ENCODE results near the gene CIB4. TPM values are rescaled to one million over a fixed set of nuclear protein-coding genes. Genes with fewer than 3 reads are reported as not detected.

CIB4 gene
- total RNA-seq, 1 donor from 2014 or later = not detected

DNA sequence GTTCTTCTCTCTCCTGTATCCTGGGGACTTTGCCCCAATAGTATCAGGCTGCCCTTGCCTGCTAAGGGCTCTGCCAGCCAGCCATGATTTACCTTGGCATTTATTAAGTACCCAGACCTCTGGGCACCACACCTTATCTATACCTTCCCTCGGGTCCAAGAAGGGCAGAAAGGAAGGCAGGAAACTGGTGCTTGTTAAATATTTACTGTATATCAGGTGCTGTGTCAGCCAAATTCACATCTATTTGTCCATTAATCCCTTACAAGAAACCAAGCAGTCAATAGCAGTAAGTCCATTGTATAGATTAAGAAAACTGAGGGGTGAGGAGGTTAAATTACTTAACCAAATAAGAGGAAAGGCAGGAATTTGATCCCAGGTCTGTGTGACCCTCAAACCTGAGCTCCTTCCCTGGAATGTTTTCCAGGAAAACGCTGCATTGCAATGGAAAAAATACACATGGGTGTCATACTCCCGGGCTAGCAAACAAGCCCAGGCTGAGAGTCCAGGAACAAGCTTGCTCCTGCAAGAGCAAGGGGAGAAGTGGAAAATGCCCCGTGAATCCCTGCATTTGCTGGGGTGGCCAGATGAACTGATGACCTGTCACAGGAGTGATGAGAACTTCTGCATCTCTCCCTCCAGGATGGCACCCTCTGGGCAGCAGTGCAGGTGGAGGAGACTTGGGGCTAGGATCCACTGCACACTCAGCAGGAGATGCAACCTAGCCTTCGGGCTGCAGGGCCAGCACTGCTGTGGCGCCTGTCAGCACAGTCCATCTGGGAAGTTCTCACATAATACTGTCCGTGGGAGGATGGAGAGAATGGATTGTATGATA is 30.4 kb downstream of the CIB4 start:
- TF ChIP-seq, protein P1, sequence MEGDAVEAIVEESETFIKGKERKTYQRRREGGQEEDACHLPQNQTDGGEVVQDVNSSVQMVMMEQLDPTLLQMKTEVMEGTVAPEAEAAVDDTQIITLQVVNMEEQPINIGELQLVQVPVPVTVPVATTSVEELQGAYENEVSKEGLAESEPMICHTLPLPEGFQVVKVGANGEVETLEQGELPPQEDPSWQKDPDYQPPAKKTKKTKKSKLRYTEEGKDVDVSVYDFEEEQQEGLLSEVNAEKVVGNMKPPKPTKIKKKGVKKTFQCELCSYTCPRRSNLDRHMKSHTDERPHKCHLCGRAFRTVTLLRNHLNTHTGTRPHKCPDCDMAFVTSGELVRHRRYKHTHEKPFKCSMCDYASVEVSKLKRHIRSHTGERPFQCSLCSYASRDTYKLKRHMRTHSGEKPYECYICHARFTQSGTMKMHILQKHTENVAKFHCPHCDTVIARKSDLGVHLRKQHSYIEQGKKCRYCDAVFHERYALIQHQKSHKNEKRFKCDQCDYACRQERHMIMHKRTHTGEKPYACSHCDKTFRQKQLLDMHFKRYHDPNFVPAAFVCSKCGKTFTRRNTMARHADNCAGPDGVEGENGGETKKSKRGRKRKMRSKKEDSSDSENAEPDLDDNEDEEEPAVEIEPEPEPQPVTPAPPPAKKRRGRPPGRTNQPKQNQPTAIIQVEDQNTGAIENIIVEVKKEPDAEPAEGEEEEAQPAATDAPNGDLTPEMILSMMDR (conservative IDR thresholded peaks at IDR 0.05) = no peak
- Mint-ChIP-seq H3K27ac (ENCODE audit: unreplicated experiment) (no peak overlapping the region), H3K27me3 (ENCODE audit: low read depth) (no peaks in the 10 kb centered on the region), H3K4me3 (no peak overlapping the region), H3K36me3 (ENCODE audit: low read depth) (no peaks in the 10 kb centered on the region), H3K4me1 (peaks cover 17% of the 10 kb centered on the region), H3K9me3 (no peaks in the 10 kb centered on the region)
- no peak for DNase-seq (ENCODE audit: low read depth, low spot score)

GRCh38 chr2:26609839-26610277 is 31.3 kb downstream of the CIB4 start:
- TF ChIP-seq, protein P1 (conservative IDR thresholded peaks at IDR 0.05) = no peak
- Mint-ChIP-seq H3K9me3 (no peaks in the 10 kb centered on the region), H3K36me3 (ENCODE audit: low read depth) (no peaks in the 10 kb centered on the region), H3K27ac (ENCODE audit: unreplicated experiment) (no peak overlapping the region), H3K4me1 (peaks cover 17% of the 10 kb centered on the region), H3K27me3 (ENCODE audit: low read depth) (no peaks in the 10 kb centered on the region), H3K4me3 (no peak overlapping the region)
- no peak for DNase-seq (ENCODE audit: low read depth, low spot score)

DNA sequence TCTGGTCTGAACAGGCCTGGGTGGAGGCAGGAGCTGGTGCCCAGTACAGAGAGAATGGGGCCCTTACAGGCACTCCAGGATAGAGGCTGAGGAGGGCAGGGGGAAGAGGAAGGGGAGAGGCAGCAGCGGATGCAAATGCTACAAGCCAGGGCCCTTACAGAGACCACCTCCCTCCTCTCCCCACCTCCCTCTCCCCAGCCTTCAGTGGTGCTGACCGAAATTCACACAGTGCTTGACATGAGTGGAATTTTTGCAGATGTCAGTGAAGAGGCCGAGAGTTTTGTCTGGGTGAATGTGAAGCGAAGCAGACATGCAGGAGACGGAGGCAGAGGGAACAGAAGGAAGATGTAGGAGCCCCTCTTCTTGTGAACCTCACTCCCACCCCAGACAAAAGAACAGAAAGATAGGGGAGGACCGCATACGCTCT is 31.9 kb downstream of the CIB4 start:
- Mint-ChIP-seq H3K27me3 (ENCODE audit: low read depth) (no peaks in the 10 kb centered on the region), H3K4me1 (peaks cover 17% of the 10 kb centered on the region), H3K36me3 (ENCODE audit: low read depth) (no peaks in the 10 kb centered on the region), H3K27ac (ENCODE audit: unreplicated experiment) (peak overlapping the region; percentile 14), H3K4me3 (no peak overlapping the region), H3K9me3 (no peaks in the 10 kb centered on the region)
- DNase-seq (ENCODE audit: low read depth, low spot score) = no peak
- TF ChIP-seq, protein P1 (conservative IDR thresholded peaks at IDR 0.05) = no peak

DNA sequence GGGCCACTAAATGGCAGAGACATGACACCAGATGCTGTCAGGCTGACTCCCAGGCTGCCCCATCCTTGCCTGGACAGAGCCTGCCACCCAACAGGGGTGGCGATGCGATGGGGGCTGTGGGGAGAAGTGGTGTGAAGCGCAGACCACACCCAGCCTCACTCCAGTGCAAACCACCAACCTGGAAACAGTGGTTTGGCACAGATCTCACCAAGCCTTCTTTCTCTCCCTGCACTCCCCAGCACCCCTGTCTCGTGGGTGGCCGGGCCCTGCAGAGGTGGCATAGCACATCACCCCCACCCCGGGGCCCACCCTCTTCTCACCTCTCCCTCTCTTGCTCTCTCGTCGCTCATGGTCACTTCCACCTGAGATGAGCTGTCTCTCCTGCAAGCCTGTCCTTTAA is 32.6 kb downstream of the CIB4 start:
- DNase-seq (ENCODE audit: low read depth, low spot score) = no peak
- Mint-ChIP-seq H3K36me3 (ENCODE audit: low read depth) (no peaks in the 10 kb centered on the region), H3K27ac (ENCODE audit: unreplicated experiment) (no peak overlapping the region), H3K27me3 (ENCODE audit: low read depth) (no peaks in the 10 kb centered on the region), H3K4me3 (no peak overlapping the region), H3K9me3 (no peaks in the 10 kb centered on the region), H3K4me1 (peaks cover 17% of the 10 kb centered on the region)
- TF ChIP-seq, protein P1 (conservative IDR thresholded peaks at IDR 0.05) = no peak

DNA sequence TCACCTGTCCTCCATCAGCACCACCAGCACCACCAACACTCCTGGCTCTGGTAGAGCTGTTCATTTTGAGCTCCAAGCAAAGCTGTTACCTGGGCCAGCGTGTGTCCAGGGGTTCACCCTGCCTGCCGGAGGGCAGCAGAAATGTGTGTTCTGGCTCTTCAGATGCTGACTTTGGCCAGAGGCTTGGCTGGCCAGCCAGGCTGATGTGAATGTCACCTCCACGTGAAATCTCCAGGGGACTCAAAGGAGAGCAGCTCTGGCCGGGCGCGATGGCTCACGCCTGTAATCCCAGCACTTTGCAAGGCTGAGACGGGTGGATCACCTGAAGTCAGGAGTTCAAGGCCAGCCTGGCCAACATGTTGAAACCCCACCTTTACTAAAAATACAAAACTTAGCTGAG is 33.5 kb downstream of the CIB4 start:
- no peak for DNase-seq (ENCODE audit: low read depth, low spot score)
- Mint-ChIP-seq H3K27me3 (ENCODE audit: low read depth) (peaks cover 5% of the 10 kb centered on the region), H3K9me3 (no peaks in the 10 kb centered on the region), H3K36me3 (ENCODE audit: low read depth) (no peaks in the 10 kb centered on the region), H3K4me3 (no peak overlapping the region), H3K4me1 (peaks cover 17% of the 10 kb centered on the region), H3K27ac (ENCODE audit: unreplicated experiment) (no peak overlapping the region)
- TF ChIP-seq, protein P1 (conservative IDR thresholded peaks at IDR 0.05) = no peak

Measured in neural crest cell (in vitro differentiated cells).